Tibial artery (tissue), 4 donors: ENCODE results near the gene LTV1.
"Not testable (repeated sequence)": the region's sequence is repeated elsewhere in the genome, so short reads cannot be mapped to it uniquely, and the experiment has no call there.

Experiments
- DNase-seq, 2 donors: peaks; one replicate each; pipeline ENCODE4 v3.0.0-alpha.2; 2019
- H3K27ac ChIP-seq, 2 donors: fragments of 200-600 bp; sonication (generic) in 1 of 2; 1 replicate in 1 of 2; 2 replicates in 1 of 2; pipeline ENCODE4 v1.5.1; 2018 to 2019; ENCODE audit warnings: mild to moderate bottlenecking in 1 of 2
- H3K27me3 ChIP-seq, 2 donors: fragments of 200-600 bp; sonication (generic) in 1 of 2; one replicate each; pipeline versions ENCODE4 v1.5.1 to v1.6.0; 2016 to 2019
- H3K36me3 ChIP-seq, 3 donors: fragments of 200-600 bp; sonication (generic) in 2 of 3; one replicate each; pipeline ENCODE4 v1.5.1; 2016 to 2019; ENCODE audit warnings: mild to moderate bottlenecking in 2 of 3
- H3K4me1 ChIP-seq, 4 donors: fragments of 200-600 bp; sonication (generic) in 2 of 4; 1 replicate in 3 of 4; 2 replicates in 1 of 4; pipeline ENCODE4 v1.5.1; 2016 to 2019
- H3K4me3 ChIP-seq, 2 donors: fragments of 200-600 bp; sonication (generic) in 1 of 2; 1 replicate in 1 of 2; 2 replicates in 1 of 2; pipeline ENCODE4 v1.5.1; 2018 to 2019; ENCODE audit warnings: mild to moderate bottlenecking in 2 of 2
- H3K9me3 ChIP-seq, 3 donors: fragments of 200-600 bp; sonication (generic) in 1 of 3; one replicate each; pipeline ENCODE4 v1.5.1; 2016 to 2019
- intact Hi-C: fragments of 100-400 bp; cut with DNase I; formaldehyde crosslinking; loops from one replicate; pipeline ENCODE4 v1.15.0; 2023; ENCODE audit warnings: low total_unique reads
- TF ChIP-seq, protein P1 (sequence below), 2 experiments: fragments of 200-600 bp in 1 of 2; fragments of 450-650 bp in 1 of 2; IDR thresholded peaks; one replicate each; pipeline ENCODE4 v1.5.1; 2017 to 2019; ENCODE audit warnings: antibody characterized with exemption in 2 of 2, mild to moderate bottlenecking in 1 of 2, moderate library complexity in 1 of 2

LTV1 gene, protein sequence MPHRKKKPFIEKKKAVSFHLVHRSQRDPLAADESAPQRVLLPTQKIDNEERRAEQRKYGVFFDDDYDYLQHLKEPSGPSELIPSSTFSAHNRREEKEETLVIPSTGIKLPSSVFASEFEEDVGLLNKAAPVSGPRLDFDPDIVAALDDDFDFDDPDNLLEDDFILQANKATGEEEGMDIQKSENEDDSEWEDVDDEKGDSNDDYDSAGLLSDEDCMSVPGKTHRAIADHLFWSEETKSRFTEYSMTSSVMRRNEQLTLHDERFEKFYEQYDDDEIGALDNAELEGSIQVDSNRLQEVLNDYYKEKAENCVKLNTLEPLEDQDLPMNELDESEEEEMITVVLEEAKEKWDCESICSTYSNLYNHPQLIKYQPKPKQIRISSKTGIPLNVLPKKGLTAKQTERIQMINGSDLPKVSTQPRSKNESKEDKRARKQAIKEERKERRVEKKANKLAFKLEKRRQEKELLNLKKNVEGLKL

DNA sequence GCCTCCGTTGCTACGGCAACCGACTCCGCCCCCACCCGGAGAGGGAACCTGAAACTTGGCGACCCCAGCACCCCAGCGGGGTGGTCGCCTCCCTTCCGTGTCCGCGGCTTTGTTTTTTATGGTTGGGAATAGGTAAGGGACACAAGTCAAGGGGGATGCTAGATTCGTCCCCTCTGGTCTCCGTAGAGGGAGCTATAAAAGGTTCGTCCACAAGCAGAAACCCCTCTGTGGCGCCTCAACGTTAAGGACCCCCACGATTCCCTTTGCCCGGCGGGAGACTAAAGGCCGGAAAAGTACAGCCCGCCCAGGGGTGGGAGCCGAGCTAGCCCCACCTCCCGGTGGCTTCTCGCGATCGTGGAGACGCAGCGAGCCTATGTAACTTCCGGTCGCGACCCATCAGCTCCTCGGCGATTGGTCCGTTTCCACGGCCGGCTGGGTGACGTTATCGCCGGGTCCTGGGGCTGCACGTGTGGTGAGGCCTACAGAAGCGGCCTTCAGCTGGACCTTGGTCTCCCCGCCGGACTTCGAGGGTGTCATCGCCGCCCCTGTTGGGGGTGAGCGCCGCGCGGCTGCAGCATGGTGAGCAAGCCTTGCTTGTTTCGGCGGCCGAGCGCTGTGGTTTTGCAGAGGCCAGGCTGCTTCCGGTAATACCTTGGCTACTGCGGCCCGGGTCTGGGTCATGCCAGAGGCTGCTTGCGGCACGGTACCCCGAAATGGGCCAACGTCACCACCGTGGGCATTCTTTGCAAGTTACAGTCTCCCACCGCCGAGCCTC is at the start of gene LTV1:
LTV1 (plus strand) TSS at position 437 of the 775 bp plus-strand sequence; CDS start at position 577, 140 bp downstream.
- Histone ChIP-seq H3K36me3 (peaks cover 23 to 32% (median 32%) of the 10 kb centered on the region in 3 donors), H3K4me3 (peak within 1 kb of the TSS; percentile 85 to 89), H3K27ac (peak within 1 kb of the TSS; percentile 89 to 95), H3K27me3 (no peaks in the 10 kb centered on the region), H3K9me3 (no peaks in the 10 kb centered on the region), H3K4me1 (peaks cover 0 to 36% (median 17%) of the 10 kb centered on the region in 4 donors)
- TF ChIP-seq, protein P1, sequence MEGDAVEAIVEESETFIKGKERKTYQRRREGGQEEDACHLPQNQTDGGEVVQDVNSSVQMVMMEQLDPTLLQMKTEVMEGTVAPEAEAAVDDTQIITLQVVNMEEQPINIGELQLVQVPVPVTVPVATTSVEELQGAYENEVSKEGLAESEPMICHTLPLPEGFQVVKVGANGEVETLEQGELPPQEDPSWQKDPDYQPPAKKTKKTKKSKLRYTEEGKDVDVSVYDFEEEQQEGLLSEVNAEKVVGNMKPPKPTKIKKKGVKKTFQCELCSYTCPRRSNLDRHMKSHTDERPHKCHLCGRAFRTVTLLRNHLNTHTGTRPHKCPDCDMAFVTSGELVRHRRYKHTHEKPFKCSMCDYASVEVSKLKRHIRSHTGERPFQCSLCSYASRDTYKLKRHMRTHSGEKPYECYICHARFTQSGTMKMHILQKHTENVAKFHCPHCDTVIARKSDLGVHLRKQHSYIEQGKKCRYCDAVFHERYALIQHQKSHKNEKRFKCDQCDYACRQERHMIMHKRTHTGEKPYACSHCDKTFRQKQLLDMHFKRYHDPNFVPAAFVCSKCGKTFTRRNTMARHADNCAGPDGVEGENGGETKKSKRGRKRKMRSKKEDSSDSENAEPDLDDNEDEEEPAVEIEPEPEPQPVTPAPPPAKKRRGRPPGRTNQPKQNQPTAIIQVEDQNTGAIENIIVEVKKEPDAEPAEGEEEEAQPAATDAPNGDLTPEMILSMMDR (IDR thresholded peaks at IDR 0.05): peak in 1 of 2 experiments; percentile 20
- intact Hi-C loops: loop anchor here (5.0 to 10.0 kb wide), 3 partner anchors 166 to 778 kb away; partner anchors contain the start of genes AIG1 and PHACTR2
- DNase-seq: peak; percentile 95 to 98

DNA sequence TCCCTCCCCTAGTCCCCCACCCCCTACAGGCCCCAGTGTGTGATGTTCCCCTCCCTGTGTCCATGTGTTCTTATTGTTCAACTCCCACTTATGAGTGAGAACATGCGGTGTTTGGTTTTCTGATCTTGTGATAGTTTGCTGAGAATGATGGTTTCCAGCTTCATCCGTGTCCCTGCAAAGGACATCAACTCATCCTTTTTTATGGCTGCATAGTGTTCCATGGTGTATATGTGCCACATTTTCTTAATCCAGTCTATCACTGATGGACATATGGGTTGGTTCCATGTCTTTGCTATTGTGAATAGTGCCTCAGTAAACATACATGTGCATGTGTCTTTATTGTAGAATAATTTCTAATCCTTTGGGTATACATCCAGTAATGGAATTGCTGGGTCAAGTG is 46.6 kb upstream of the LTV1 start:
- H3K27ac ChIP-seq, intact Hi-C loops: not testable (repeated sequence)
- H3K36me3 ChIP-seq: peaks cover 16 to 50% (median 25%) of the 10 kb centered on the region in 3 donors

DNA sequence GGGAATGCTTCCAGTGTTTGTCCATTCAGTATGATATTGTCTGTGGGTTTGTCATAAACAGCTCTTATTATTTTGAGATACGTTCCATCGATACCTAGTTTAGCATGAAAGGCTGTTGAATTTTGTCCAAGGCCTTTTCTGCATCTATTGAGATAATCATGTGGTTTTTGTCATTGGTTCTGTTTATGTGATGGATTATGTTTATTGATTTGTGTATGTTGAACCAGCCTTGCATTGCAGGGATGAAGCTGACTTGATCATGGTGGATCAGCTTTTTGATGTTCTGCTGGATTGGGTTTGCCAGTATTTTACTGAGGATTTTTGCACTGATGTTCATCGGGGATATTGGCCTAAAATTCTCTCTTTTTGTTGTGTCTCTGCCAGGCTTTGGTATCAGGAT is 44.7 kb upstream of the LTV1 start:
- intact Hi-C loops, DNase-seq: not testable (repeated sequence)
- peaks cover 10 to 37% (median 10%) of the 10 kb centered on the region in 3 donors for H3K36me3 ChIP-seq

More for the DNA sequence above, 46.6 kb upstream of the LTV1 start:
- not testable (repeated sequence) for H3K9me3 ChIP-seq, H3K27me3 ChIP-seq, H3K4me3 ChIP-seq, H3K4me1 ChIP-seq, DNase-seq

DNA sequence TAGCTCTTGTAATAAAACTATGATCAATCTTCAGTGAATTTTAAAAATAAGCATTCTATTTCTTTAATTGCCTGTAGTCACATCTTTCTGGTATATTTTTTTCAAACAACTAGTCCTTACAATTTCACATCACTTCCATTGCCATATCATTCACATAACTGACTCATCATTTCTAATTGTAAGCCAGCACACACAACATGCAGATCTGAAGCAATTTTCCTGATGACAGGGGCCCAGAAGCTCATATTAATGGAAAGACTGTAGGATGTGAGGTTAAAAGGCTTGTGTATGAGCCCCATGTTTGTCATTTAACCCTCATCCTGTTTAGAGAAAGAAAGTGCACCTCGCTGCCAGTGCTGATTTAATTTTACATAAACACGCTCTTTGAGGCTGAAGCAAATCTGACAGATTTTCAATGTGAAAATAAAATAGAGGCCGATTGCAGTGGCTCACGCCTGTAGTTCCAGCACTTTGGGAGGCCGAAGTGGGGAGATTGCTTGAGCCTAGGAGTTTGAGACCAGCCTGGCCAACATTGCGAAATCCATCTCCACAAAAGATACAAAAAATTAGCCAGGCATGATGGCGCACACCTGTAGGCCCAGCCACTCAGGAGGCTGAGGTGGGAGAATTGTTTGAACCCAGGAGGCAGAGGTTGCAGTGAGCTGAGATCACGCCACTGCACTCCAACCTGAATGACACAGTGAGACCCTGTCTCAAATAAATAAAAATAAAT is 40.1 kb upstream of the LTV1 start:
- peaks cover 6 to 15% (median 14%) of the 10 kb centered on the region in 3 donors for H3K36me3 ChIP-seq
- DNase-seq: no peak
- no peaks in the 10 kb centered on the region for H3K27me3 ChIP-seq
- no peak overlapping the region for H3K27ac ChIP-seq
- H3K4me1 ChIP-seq: peaks cover 0 to 35% (median 5%) of the 10 kb centered on the region in 4 donors
- TF ChIP-seq, protein P1 (IDR thresholded peaks at IDR 0.05): no peak
- no peaks in the 10 kb centered on the region for H3K9me3 ChIP-seq
- intact Hi-C loops: no loop called here
- no peak overlapping the region for H3K4me3 ChIP-seq

More for the DNA sequence above, 44.7 kb upstream of the LTV1 start:
- H3K9me3 ChIP-seq, H3K4me3 ChIP-seq, H3K4me1 ChIP-seq, H3K27ac ChIP-seq, H3K27me3 ChIP-seq: not testable (repeated sequence)

DNA sequence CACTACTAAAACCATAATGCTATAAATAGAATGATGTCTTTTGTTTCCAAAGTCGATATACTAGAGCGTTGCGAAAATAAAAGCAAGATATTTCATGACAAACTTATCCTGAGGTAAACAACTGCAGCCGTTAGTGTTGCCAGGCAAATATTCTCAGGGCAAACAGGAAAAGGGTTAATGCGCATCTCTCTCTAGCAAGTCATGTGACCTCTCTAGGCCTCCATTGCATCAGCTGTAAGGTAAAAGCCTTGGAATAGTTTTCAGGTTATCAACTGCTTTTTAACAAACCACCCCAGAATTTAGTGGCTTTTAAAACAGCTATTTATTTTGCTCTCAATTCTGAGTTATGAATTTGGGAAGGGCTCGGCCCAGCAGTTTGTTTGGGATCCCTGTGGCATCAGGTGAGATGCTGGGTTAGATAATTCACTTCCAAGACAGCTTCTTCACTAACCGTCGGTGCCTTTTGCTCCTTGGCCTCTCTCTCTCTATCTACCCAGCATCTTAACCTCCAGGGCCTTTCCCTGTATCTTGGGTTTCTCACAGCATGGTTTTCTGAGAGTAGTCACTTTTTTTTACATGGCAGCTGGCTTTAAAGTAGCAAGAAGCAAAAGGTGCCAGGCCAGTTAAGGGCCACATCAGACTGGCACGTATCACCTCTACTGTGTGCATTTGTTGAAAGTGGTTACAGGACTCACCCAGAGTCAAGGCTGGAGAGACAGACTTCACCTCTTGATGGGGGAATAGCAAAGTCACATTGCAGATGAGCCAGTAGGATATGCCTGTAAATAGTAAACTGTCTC is 39.2 kb upstream of the LTV1 start:
- intact Hi-C loops: no loop called here
- DNase-seq: no peak
- H3K4me1 ChIP-seq: peaks cover 0 to 35% (median 5%) of the 10 kb centered on the region in 4 donors
- H3K27ac ChIP-seq: no peak overlapping the region
- H3K36me3 ChIP-seq: peaks cover 6 to 15% (median 14%) of the 10 kb centered on the region in 3 donors
- TF ChIP-seq, protein P1 (IDR thresholded peaks at IDR 0.05): no peak
- no peaks in the 10 kb centered on the region for H3K9me3 ChIP-seq
- H3K4me3 ChIP-seq: no peak overlapping the region
- no peaks in the 10 kb centered on the region for H3K27me3 ChIP-seq
